Loucy (cell line): ENCODE data around the gene TRANK1.
A peak's percentile ranks its signal among the peaks of the same experiment; 100 is the strongest.

Experiments used
- H2AFZ ChIP-seq: fragments of 200-600 bp; sonication (generic); 2 replicates; pipeline ENCODE4 v1.6.0; 2016; ENCODE audit warnings: antibody characterized with exemption, mild to moderate bottlenecking, low read length, moderate library complexity
- H3F3A ChIP-seq: fragments of 200-600 bp; 2 replicates; pipeline ENCODE4 v1.6.0; 2016; ENCODE audit warnings: antibody characterized with exemption, low read depth, mild to moderate bottlenecking
- H3K27me3 ChIP-seq: fragments of 200-600 bp; sonication (generic); 2 replicates; pipeline ENCODE4 v1.6.1; 2014; ENCODE audit warnings: low read length, mild to moderate bottlenecking; ENCODE audit not compliant: insufficient read depth, poor library complexity, severe bottlenecking
- H3K36me3 ChIP-seq: fragments of 200-600 bp; sonication (generic); 2 replicates; pipeline ENCODE4 v1.6.1; 2016; ENCODE audit warnings: low read length; ENCODE audit not compliant: insufficient read depth
- H3K4me1 ChIP-seq: fragments of 200-600 bp; sonication (generic); 2 replicates; pipeline ENCODE4 v1.5.1; 2014; ENCODE audit warnings: low read length, mild to moderate bottlenecking; ENCODE audit not compliant: insufficient read depth, poor library complexity, severe bottlenecking
- H3K4me2 ChIP-seq: fragments of 200-600 bp; sonication (generic); 2 replicates; pipeline ENCODE4 v1.6.0; 2014; ENCODE audit warnings: antibody characterized with exemption, low read length, low read depth, mild to moderate bottlenecking; ENCODE audit not compliant: poor library complexity, severe bottlenecking
- H3K4me3 ChIP-seq: fragments of 200-600 bp; sonication (generic); 2 replicates; pipeline ENCODE4 v1.5.1; 2014; ENCODE audit warnings: low read length, mild to moderate bottlenecking, mixed read lengths; ENCODE audit not compliant: poor library complexity, severe bottlenecking
- H3K79me2 ChIP-seq: fragments of 200-600 bp; sonication (generic); 2 replicates; pipeline ENCODE4 v1.6.1; 2014; ENCODE audit warnings: low read length; ENCODE audit not compliant: insufficient read depth
- H3K9ac ChIP-seq: fragments of 200-600 bp; sonication (generic); 2 replicates; pipeline ENCODE4 v1.6.0; 2014; ENCODE audit warnings: mild to moderate bottlenecking, low read depth, low read length, moderate library complexity; ENCODE audit not compliant: poor library complexity, severe bottlenecking
- H3K9me2 ChIP-seq: fragments of 200-600 bp; sonication (generic); replicated peaks from 2 replicates; pipeline ENCODE4 v1.6.1; 2016; ENCODE audit warnings: low read depth, low read length, mixed read lengths
- H3K9me3 ChIP-seq: fragments of 200-600 bp; sonication (generic); 2 replicates; pipeline ENCODE4 v1.6.1; 2014; ENCODE audit warnings: mild to moderate bottlenecking, antibody characterized with exemption, low read length, low read depth; ENCODE audit not compliant: insufficient read depth
- H4K20me1 ChIP-seq: fragments of 200-600 bp; sonication (generic); 2 replicates; pipeline ENCODE4 v1.6.0; 2014; ENCODE audit warnings: antibody characterized with exemption, low read length, mild to moderate bottlenecking; ENCODE audit not compliant: insufficient read depth, poor library complexity, severe bottlenecking
- EZH2phosphoT487 ChIP-seq: fragments of 200-600 bp; IDR thresholded peaks from 2 replicates; pipeline ENCODE4 v1.6.1; 2018; ENCODE audit warnings: antibody characterized with exemption, mild to moderate bottlenecking, moderate library complexity, borderline replicate concordance
- TF ChIP-seq, protein P1 (sequence below): fragments of 200-600 bp; sonication (generic); conservative IDR thresholded peaks from 2 replicates; pipeline ENCODE4 v1.5.1; 2014; ENCODE audit warnings: mild to moderate bottlenecking, antibody characterized with exemption, low read length

Gene TRANK1

GRCh38 chr3:36877930-36878685 lies 66.7 kb downstream of the TRANK1 start:
- no peak overlapping the region for H2AFZ ChIP-seq
- peaks cover 12% of the 10 kb centered on the region for H3K4me1 ChIP-seq
- H3K79me2 ChIP-seq = no peaks in the 10 kb centered on the region
- no peaks in the 10 kb centered on the region for H3K36me3 ChIP-seq
- H3K9me2 ChIP-seq = no peaks in the 10 kb centered on the region
- H4K20me1 ChIP-seq = no peaks in the 10 kb centered on the region
- H3F3A ChIP-seq = no peaks in the 10 kb centered on the region
- H3K4me2 ChIP-seq = no peak overlapping the region
- H3K9me3 ChIP-seq = no peaks in the 10 kb centered on the region
- TF ChIP-seq EZH2phosphoT487 = no peak
- TF ChIP-seq, protein P1, sequence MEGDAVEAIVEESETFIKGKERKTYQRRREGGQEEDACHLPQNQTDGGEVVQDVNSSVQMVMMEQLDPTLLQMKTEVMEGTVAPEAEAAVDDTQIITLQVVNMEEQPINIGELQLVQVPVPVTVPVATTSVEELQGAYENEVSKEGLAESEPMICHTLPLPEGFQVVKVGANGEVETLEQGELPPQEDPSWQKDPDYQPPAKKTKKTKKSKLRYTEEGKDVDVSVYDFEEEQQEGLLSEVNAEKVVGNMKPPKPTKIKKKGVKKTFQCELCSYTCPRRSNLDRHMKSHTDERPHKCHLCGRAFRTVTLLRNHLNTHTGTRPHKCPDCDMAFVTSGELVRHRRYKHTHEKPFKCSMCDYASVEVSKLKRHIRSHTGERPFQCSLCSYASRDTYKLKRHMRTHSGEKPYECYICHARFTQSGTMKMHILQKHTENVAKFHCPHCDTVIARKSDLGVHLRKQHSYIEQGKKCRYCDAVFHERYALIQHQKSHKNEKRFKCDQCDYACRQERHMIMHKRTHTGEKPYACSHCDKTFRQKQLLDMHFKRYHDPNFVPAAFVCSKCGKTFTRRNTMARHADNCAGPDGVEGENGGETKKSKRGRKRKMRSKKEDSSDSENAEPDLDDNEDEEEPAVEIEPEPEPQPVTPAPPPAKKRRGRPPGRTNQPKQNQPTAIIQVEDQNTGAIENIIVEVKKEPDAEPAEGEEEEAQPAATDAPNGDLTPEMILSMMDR = no peak
- H3K4me3 ChIP-seq = no peak overlapping the region
- no peak overlapping the region for H3K9ac ChIP-seq
- H3K27me3 ChIP-seq = no peaks in the 10 kb centered on the region

- Histone ChIP-seq H3K79me2 (no peaks in the 10 kb centered on the region), H3K9me3 (no peaks in the 10 kb centered on the region), H3K9me2 (no peaks in the 10 kb centered on the region), H4K20me1 (no peaks in the 10 kb centered on the region), H3K9ac (peak overlapping the region; percentile 56), H3F3A (no peaks in the 10 kb centered on the region), H3K4me1 (peaks cover 12% of the 10 kb centered on the region), H3K4me2 (peak overlapping the region; percentile 74), H3K4me3 (peak overlapping the region; percentile 61), H3K27me3 (no peaks in the 10 kb centered on the region), H2AFZ (peak overlapping the region; percentile 73), H3K36me3 (no peaks in the 10 kb centered on the region)
- TF ChIP-seq, protein P1 = no peak
- no peak for TF ChIP-seq EZH2phosphoT487
Measured at GRCh38 chr3:36876181-36876936, 68.5 kb downstream of the TRANK1 start.

DNA sequence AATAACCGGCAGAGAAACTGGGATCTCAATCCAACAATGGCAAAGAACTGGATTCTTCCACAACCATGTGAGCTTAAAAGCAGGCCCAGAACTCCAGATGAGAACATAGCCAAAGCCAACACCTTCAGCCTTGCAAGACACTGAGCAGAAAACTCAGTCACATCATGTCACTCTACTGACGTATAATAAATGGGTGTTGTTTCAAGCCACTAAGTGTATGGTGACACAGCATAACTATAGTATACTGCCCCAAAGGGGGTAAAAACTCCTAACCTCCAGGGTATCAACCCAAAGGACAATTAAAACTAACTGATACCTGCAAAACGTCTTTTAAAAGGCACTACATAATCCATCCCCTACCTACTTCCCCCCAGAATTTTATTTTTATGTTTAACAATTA lies 69.5 kb downstream of the TRANK1 start:
- Histone ChIP-seq H3F3A (no peaks in the 10 kb centered on the region), H3K9me2 (no peaks in the 10 kb centered on the region), H2AFZ (no peak overlapping the region), H3K79me2 (no peaks in the 10 kb centered on the region), H3K4me1 (peaks cover 12% of the 10 kb centered on the region), H3K4me2 (no peak overlapping the region), H3K27me3 (no peaks in the 10 kb centered on the region), H4K20me1 (no peaks in the 10 kb centered on the region), H3K4me3 (no peak overlapping the region), H3K9me3 (no peaks in the 10 kb centered on the region), H3K9ac (no peak overlapping the region), H3K36me3 (no peaks in the 10 kb centered on the region)
- no peak for TF ChIP-seq EZH2phosphoT487
